ENCODE data around the gene CAMK2B.

GRCh38 chr7:44326261-44327125 is 1.1 kb upstream of the CAMK2B start:
- TF ChIP-seq CTCF (IDR thresholded peaks at IDR 0.05) (no peak), POLR2A (IDR thresholded peaks at IDR 0.05) (no peak)

All from thyroid gland (tissue), 4 donors.